HG03196 (cell line): ENCODE results near the gene NME2.
"Not testable (repeated sequence)": the region's sequence is repeated elsewhere in the genome, so short reads cannot be mapped to it uniquely, and the experiment has no call there.

ENCODE experiments used
- ATAC-seq: cut with Tn5 transposase; IDR thresholded peaks from one replicate; pipeline ENCODE4 v1.9.1; 2021; ENCODE audit not compliant: unreplicated experiment

The NME2 gene

DNA sequence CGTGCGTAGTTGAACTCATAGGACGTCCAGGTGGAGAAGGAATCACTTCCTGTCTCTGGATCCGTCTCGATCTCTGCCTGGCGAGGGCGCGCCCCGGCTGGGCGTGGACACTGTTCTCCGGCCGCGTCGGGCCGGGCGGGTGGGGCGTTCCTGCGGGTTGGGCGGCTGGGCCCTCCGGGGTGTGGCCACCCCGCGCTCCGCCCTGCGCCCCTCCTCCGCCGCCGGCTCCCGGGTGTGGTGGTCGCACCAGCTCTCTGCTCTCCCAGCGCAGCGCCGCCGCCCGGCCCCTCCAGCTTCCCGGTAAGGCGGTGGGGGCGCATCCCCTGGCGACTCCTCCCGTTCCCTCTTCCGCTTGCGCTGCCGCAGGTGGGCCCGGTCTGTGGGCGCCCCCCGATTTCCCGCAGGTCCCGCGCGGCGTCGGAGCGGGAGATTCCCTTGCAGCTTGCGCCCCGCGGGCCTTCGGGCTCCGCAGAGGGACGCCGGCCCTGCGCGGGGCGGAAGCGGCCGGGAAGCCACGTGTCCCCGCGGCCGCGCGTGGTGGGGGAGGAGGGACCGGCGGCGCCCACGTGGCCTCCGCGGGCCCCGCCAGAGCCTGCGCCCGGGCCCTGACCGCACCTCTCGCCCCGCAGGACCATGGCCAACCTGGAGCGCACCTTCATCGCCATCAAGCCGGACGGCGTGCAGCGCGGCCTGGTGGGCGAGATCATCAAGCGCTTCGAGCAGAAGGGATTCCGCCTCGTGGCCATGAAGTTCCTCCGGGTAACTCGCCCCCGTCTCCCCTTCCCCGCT, at the start of gene NME2:
Gene NME2, plus strand, starts transcription at position 214 of the 789 bp plus-strand sequence. Its CDS starts 420 bp downstream, at position 634.
- peak; percentile 84 for ATAC-seq

DNA sequence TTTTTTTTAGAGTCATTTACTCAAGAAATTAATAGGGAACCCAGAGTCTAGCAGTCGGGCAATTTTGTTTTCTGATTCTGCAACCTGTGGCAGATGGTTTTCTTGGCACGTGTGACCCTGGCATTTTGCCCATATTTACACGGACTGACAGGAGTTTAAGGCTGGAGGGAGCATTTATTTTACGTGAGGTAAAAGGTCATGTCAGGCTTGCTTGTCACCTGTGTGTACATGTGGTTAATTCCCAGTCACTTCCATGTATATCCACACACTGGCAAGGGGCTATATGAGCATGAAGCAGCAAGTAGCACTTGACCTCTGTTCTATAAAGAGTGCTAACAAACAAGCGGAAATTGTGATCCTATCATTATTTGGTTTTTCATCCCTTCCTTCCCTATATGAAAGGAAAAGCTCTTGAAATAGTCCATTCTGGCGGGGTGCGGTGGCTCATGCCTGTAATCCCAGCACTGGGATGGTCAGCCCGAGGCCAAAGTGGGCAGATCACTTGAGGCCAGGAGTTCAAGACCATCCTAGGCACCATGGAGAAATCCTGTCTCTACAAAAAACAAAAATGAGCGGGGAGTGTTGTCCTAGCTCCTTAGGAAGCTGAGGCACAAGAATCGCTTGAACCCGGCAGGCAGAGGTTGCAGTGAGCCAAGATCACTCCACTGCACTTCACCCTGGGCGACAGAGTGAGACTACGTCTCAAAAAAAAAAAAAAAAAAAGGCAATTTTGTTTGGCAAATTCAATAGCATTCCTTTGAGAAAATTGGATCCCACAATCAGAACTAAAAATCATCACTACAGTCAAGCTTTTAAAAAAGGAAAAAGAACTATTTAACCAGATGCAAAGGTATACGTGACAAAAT, 47.6 kb upstream of the NME2 start:
- no peak for ATAC-seq

DNA sequence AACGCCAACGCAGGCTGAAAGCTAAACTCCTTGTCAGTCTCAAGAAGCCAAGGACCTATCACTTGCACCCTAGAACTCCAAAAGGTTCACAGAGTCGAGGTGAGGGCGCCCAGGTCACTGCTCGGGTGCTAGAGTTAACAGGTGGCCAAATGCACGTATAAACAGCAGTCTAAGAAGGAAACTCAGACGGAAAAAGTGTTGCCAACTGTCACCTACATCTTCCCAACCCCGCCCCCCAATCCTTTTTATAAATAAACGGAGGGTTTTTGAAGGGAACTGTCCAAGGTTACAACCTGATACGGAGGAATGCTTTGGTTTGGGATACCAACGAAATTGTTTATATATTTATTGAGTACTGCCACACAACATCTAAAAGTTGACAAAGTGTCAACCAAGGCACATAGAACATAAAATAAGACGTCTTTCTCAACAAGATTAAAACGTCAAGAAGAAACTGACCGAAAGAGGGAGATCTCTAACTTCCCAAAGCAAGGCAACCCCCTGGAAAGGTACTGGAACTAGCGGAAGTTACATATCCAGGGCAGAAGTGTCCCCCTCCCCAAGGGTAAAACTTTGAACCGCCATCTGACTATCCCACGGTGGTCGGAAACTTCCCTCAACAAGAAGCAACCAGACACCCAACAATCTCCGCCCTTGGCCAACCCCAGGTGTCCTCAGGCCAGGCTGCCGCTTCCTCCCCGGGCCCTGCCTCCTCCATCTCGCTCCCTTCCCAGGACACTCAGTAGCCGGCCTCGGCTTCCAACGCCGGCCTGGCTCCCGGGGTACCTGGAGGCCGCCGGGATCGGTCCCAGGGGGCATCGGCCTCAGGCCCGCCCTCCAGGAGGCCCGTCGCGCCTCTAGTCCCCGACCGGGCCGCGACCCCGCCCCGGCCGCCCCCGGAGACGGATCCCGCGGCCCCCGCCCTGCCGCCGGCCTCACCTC, 46.5 kb upstream of the NME2 start:
- ATAC-seq = peak; percentile 28

DNA sequence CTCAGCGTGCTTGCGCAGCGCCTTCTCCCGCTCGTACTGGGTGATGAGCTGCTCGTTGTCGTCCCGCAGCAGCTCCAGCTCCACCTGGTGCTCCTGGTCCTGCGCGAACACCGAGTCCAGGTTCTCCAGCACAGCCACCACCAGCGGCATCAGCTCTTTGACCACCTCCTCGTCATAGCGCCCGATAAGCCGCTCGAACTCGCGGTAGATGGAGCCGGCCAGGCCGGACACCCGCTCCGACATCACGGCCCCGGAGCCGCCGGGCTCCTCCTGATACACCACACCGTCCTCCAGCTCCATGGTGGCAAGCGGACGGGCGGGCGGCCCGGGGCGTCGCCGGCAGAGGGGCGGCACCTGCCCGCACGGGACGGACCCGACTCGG, 45.9 kb upstream of the NME2 start:
- ATAC-seq = peak; percentile 26

DNA sequence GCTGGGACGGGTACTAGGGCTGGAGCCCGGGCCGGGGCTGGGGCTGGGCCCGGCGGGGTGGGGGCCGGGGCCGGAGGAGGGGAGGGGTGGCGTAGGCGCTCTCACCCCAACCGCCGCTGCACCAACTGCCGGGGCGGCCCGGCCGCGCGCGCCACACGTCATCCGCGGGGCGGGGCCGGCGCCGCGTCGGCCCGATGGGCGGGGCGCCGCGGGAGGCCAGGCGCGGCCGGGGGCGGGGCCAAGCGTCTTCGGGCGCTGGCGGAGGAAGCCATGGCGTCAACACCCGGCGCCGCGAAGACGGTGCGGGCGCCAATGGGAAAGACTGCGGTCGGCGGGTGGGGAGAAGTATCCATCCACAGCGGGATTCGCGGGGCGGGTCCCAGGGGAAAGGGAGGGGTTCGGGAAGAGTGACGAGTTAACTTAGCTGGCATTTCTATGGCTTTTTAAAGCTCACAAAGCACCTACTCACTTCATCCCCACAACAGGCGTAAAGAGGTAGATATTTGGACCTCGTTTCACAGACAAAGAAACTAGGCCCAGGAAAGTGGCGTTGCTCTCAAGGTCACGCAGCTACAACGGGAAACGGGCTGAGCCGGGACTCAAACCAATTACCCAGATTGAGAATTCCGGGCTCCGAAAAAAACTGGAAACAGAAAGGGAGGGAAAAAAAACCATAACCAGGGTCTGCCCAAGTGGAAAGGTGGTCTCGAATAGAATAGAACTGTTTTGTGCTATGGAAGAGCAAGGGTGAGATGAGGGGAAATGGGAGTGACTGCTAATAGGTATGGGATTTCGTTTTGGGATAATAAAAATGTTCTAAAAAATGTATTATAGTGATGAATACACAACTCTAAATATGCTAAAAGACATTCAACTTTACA, 45.2 kb upstream of the NME2 start, which contains the start of gene SPAG9:
Gene SPAG9, minus strand, starts transcription at position 130 of the 881 bp plus-strand sequence. CDS start 212 bp downstream, outside the sequence.
- ATAC-seq = peak; percentile 67

DNA sequence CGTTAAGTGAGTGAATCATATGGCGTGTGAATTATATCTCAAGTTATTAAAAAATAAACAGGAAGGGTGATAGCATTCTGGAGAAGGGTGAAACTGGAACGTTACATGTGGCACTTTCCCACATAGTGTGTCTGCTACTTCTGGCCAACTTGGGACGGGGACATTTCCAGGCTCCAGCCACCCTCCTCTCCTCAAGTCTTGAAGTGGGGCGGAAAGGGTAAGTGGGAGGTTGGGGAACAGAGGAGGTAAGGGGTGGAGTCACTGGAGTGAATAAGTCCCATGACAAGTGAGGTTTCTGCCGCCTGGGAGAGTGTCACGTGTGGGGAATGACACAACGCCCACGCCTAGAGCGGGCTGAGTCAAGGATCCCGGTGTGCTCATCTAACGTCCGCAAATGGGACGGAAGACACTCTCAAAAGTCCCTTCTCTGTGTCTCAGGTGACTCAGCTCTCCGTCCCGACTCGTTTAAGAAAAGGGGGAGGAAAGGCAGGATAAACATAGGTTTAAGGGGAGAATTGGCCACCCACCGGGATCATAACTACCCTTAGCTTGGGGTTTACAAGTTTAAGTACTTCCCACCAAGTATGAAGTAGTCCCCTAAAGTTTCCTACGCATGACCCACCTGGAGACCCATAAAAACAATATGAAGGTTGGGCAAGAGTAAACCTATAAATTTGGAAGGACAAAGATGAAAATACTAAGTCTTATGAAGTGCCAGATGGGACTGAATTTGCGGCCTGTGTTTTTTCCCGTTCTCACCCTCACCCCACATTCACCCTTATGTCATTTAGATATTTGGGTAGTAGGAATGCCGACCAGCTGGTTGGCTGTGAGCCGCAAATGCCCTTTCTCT, 44.4 kb upstream of the NME2 start:
- ATAC-seq = peak; percentile 42

DNA sequence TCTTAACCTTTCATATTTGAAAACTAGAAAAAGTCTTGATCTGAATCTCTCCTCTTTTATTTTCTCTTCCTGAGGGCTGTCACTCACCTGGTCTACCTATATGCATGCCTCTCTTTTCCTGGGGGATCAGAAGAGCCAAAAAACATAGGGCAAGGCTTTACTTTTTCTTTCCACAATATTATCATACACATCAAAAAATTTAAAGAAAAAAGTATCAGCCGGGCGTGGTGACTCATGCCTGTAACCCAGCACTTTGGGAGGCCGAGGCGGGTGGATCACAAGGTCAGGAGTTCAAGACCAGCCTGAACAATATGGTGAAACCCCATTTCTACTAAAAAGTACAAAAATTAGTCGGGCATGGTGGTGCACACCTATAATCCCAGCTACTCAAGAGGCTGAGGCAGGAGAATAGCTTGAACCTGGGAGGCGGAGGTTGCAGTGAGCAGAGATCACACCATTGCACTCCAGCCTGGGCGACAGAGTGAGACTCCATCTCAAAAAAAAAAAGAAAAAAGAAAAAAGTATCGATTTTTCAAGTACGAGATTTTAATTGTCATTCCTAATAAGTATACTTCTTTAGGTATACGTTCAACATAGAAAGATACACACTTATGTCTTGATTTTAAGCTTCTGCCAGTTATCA, 43.6 kb upstream of the NME2 start:
- ATAC-seq = not testable (repeated sequence)

DNA sequence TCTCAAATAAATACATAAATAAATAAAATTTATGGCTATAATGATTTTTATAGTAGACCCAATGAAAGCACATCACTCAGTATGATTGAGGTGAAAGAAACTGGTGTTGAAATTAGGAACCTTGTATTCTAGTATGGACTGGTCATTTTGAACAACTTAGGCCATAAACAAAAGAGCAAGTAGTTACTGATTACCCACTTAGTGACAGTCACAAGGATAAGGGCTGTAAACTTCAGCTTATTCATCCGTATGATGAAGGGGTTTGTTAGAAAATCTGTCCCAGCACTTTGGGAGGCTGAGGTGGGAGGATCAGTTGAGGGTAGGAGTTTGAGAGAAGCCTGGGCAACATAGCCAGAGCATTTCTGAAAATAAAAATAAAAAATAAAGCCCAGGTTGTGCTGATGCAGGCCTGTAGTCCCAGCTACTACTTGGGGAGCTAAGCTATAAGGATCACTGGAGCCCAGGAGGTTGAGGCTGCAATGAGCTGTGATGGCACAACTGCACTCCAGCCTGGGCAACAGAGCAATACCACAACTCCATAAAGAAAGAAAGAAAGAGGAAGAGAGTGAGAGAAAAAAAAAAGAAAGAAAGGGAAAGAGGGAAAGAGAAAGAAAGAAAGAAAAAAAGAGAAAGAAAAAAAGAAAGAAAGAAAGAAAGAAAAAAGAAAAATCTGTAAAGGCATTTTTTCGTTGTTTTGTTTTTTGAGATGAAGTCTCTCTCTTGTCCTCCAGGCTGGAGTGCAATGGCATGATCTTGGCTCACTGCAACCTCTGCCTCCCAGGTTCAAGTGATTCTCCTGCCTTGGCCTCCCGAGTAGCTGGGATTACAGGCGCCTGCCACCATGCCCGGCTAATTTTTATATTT, 41.3 kb upstream of the NME2 start:
- no peak for ATAC-seq

DNA sequence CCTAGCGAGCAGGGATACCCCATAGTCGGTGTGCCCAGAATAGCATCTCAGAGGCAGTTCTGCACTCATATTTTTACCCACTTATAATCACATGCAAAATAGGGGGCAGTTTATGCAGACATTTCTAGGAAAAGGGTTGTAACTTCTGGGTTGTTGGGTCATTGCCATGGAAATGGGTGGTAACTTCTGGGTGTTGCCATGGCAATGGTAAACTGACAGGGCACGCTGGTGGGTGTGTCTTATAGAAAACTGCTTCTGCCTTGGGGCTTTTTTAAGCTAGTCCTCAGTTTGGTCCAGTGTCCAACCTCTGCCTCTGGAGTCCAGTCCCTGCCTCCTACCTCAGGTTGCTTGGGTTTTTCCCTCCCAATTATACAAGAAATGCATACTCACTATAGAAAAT, 38.1 kb upstream of the NME2 start:
- ATAC-seq = no peak

DNA sequence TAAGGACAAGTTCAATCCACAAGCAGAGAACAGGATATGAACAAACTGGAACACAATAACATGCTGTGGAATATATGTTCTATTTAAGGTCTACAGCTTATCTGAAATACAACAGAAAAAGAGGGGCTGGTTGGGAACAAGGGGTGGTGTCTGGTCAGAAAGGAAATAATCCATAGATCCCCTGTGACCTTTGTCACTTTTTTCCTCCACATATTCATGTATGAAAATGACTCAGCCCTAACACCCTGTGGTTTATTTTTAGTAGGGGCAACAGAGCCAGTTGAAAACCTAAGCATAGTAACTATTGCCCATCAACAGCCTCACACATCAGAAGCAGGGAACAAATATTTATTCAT, 33.3 kb upstream of the NME2 start:
- ATAC-seq = peak; percentile 75

DNA sequence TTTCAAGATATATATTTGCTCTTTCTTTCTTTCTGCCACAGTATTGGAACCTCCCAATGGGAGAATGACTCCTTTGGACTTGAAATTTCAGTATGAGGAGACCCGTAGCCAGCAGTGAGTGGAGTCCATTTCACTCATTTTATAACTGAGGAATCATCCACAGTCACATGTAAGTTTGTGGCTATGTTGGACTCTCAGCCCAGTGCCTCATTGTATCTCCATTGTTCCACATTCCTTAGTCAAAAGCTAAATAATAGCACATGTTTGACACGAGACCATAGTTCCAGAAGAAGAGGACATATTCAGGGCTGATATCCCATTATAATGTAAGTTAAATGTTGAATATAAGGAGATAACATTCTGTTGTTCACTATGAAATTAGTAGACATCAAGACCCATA, 32.8 kb upstream of the NME2 start:
- ATAC-seq = no peak

DNA sequence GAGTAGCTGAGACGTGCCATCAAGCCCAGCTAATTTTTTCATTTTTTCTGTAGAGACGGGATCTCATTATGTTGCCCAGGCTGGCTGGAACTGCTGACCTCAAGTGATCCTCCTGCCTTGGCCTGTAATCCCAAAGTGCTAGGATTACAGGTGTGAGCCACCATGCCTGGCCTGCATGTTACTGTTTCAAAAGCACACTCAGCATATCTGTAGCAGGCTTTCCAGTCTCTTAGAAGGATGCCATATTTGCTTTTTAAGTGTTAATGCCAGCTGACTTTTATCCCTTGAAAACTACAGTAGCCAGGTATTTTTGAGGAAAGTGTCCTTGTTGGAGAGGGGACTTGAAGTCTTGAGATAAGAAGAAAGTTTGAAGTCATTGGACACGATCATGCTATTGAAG, 30.3 kb upstream of the NME2 start:
- ATAC-seq = no peak

DNA sequence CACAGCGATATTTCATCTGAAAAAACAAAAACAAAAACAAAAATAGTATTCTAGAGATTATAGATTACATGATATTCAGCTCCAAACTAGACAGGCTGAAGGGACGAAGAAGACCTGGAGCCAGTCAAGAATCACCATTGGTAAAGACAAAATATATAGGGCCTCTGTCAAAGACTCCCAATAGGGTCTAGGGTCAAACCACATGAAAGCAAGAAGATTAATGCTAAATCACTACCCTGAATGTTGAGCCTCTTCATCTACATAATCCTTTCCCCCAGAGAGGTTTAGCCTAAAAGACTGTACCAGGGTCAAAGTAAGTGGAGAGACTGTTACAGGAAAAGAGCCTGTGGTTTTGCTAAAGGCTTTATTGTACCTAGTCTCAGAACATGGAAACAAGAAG, 23.6 kb upstream of the NME2 start:
- ATAC-seq = no peak

DNA sequence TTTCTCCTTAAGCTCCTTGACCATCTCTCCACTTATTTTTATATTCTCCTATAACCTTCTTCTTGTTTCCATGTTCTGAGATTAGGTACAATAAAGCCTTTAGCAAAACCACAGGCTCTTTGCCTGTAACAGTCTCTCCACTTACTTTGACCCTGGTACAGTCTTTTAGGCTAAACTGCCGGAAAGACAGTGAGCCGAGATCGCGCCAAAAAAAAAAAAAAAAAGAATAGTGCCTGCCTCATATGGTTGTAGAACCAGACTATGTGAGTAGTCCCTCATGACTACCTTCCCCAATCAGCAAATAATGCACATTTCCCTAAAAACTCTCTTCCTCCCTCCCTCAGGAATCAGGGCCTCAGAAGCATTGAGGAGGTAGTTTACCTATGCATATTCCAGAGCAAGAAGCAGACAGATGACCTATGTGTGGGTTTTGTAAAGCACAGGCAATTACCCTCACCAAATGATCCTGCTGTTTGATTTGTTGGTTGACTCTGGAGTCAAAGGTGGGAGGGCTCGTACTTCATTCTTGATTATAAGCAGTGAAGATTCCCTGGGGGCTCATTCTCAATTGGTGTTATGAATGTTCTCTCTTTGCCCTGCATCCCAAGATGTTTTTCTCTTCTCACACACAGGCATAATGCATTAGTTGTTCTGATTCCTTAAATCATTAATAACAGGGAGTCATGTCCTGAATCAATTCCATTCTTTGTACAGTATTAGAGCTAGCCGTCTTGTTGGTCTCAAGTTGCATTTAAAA, 21.8 kb upstream of the NME2 start:
- ATAC-seq = no peak

DNA sequence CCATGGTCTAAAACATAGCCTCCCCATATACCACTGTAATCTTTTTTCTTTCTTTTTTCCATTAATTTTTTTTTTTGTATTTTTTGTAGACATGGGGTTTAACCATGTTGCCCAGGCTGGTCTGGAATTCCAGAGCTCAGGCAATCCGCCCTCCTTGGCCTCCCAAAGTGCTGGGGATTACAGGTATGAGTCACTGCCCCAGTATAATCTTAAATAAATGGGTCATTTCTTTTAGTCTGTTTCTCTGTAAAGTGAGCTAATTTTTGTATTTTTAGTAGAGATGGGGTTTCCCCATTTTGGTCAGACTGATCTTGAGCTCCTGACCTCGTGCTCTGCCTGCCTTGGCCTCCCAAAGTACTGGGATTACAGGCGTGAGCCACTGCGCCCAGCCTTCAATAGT, 18.6 kb upstream of the NME2 start:
- no peak for ATAC-seq

DNA sequence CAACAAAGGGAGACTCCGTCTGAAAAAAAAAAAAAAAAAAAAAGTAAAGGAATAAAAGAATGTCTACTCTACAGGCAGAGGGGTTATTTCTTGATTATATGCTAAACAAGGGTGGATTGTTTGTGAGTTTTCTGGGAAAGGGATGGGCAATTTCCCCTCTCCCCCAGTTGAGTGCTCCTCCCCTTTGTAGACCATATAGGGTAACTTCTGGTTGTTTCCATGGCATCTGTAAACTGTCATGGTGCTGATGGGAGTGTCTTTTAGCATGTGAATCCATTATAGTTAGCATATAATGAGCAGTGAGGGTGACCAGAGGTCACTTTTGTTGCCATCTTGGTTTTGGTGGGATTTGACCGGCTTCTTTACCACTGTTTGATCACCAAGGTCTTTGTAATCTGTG, 17.0 kb upstream of the NME2 start:
- no peak for ATAC-seq

DNA sequence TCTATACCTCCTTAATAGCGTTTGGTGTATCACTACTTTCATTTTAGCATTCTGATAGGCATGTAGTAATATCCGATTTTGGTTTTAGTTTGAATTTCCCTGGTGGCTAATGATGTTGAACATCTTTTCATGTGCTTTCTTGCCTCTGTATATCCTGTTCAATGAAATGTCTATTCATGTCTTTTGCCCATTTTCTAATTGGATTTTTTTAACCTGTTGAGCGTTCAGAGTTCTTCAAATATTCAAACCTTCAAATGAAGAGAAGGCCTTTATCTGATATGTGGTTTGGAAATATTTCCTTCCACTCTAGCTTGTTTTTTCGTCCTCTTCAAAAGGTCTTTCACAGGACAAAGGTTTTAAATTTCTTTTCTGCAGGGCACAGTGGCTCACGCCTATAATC, 15.3 kb upstream of the NME2 start:
- no peak for ATAC-seq
